A204.1 (cell line): Measurements from ENCODE around the gene LEMD3.

Experiments
- FAIRE-seq: peaks from 2 replicates; lab custom pipeline; 2012; peaks lifted over from hg19 to GRCh38; lab: Jason Lieb, UNC

LEMD3 gene

GRCh38 chr12:65208964-65209654, 39.7 kb downstream of the LEMD3 start:
- no peak for FAIRE-seq

GRCh38 chr12:65209655-65210043, 40.3 kb downstream of the LEMD3 start:
- no peak for FAIRE-seq

DNA sequence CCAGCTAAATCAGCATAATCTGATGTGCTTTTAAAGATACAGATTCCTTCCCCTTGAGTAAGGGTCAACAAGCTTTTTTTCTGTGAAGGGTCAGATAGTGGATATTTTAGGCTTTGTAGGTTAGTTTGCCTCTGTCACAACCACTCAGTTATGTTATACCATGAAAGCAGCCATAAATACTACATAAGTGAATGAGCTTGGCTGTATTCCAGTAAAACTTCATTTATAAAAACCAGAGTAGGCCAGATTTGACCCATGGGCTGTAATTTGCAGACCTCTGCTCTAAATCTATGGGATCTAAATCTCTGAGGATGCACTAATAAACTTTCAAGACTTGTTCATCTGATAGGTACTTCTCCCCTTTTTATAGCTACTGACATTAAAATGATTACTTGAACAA, 47.7 kb downstream of the LEMD3 start:
- FAIRE-seq, result no peak

- no peak for FAIRE-seq
Measured at GRCh38 chr12:65220761-65221160, 51.4 kb downstream of the LEMD3 start.

- FAIRE-seq, result no peak
Measured at GRCh38 chr12:65229441-65229840, 60.1 kb downstream of the LEMD3 start.

- FAIRE-seq, result peak; percentile 99
Measured at GRCh38 chr12:65232476-65233077, 63.2 kb downstream of the LEMD3 start.

- peak; percentile 86 for FAIRE-seq
Measured at GRCh38 chr12:65237153-65237552, 67.8 kb downstream of the LEMD3 start.

DNA sequence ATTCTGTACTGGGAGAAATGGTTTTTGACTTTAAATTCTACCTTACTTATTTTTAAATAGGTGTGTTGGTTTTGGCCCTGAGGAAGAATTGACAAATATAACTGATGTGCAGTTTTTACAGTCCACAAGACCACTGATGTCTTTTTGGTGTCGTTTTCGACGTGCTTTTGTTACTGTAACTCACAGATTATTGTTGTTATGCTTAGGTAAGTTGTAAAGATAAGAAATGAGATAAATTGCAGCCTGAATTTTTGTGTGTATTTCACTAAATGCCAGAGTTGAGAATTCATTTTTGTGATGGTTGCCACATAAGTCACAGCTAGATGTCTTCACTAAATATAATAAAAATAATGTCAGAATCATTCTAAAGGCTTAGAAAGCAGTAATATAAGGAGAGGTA, 69.2 kb downstream of the LEMD3 start:
- FAIRE-seq, result no peak

DNA sequence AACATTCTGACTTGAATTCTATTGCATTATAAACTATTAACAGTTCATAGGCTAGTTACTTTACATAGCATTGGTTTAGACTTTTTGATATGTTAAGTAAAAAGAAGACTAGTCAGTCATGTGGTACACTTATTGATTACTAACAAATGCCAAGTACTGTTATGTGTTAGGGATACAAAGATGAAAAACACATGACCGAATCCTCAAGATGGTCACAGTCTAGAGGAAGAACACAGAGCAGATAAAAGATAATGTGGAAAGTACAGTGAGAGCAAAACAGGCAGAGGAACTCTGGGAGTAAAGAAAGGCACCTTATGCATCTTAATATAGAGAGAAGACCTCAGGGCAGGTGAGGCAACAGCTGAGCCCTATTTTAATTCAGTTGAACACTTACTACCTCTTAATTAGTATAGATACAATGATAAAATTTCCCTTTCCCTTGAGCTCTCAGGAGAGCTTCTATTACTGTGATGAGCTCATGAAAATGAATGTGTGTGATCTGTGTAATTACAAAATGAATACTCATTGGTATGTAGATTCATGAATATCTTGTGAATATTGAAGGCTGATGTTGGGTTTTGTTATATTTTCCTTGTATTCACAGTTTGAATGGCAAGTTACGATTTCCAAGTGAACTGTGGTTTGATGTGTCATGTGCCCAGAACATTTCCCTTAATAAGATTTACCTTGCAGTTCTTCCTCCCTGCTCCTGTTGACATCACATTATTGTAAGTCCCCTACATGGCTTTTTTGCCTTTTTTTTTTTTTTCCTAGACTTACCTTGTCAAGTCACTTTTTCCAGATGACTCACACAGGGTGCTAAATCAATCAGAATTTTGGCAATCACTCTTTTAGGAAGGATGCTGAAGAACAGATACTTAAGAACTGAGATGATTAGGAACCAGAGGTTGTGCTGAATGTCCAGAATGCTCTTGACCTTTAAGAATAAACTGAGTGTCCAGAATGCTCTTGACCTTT, 79.6 kb downstream of the LEMD3 start:
- FAIRE-seq, result no peak

DNA sequence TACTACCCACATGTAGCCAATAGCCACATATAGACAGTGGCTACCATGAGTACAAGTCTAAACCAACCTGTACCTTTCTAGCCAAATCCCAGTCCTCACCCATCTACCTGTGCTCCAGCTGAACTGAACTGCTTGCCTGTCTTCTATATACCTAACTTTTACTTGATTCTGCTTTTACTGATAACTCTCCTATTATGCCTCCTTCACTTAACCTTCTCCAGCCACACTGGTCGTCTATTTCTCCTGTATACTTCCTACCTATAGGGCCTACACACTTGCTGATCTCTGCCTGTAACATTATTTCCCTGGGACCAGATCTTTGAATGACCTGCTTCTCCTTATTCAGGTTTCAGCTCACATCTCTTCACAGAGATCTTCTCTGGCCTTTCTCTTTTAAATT, 83.1 kb downstream of the LEMD3 start:
- no peak for FAIRE-seq

GRCh38 chr12:65257986-65258385, 88.6 kb downstream of the LEMD3 start:
- no peak for FAIRE-seq

GRCh38 chr12:65259501-65259900, 90.1 kb downstream of the LEMD3 start:
- FAIRE-seq, result no peak

- FAIRE-seq, result no peak
Measured at GRCh38 chr12:65263777-65264176, 94.4 kb downstream of the LEMD3 start.

DNA sequence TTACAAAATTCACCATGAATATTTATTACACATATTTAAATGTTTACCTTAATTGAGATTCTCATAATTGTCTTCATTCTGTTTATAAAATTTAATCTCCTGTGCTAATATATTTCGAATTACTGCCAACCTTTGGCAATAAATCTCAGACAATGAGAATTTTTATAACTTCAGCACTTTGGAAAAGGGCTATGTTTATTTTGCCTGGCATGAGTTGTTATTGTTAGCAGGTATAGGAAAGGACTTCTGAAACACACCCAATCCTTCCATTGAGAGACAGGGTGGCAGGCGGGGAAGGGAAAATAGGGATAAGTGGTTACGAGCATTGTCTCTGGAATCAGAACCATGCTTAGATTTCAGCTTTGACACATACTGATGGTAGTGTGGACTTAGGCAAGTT, 97.0 kb downstream of the LEMD3 start:
- no peak for FAIRE-seq

DNA sequence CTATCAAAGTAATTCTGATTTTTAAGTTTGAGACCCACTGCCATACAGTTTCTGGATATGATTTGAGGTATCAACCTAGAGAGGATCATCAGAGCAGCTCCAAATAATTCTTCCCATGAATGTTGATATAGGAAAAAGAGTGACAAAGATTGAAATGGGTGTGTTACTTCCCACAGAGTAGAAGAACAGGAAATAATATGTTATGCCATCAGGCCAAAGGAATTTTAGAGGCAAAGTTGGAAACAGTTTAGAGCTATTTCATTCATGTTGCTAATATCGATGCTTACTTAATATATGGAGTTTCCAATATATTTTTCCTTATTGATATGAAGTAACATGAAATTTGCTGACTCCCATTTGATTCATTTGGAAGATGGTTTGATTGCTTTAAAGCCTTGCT, 100.2 kb downstream of the LEMD3 start:
- no peak for FAIRE-seq

DNA sequence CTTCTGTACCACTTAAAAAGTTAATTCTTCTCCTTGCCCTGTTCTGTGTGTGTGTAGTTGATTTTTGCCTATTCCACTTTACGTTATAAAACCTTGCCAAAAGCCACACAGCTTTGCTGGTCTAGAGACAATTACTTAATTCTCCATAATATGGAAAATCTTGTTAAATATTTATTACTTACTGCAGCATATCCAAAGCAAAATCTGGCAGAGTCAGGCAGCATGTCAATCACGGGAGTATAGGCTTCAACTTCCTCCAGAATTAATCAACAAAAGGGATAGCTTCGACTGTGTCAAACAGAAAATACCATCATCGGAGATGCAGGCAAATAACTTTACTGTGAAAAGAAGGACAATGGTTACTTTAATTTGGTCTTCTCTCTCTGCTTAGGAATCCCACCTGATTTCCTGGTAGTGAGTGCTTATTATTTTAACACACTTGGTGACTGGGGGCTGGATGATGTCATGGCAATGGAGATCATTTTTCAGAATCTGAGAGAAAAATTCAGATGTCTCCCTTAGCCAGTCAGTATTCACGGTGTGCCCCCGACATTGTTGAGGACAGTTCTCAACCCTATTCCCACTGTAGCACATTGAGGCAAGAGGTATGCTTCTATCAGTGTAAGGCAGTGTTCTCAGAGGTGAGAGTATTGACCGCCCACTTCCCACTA, 105.4 kb downstream of the LEMD3 start:
- FAIRE-seq, result no peak

- FAIRE-seq, result no peak
Measured at GRCh38 chr12:65275627-65276026, 106.2 kb downstream of the LEMD3 start.

DNA sequence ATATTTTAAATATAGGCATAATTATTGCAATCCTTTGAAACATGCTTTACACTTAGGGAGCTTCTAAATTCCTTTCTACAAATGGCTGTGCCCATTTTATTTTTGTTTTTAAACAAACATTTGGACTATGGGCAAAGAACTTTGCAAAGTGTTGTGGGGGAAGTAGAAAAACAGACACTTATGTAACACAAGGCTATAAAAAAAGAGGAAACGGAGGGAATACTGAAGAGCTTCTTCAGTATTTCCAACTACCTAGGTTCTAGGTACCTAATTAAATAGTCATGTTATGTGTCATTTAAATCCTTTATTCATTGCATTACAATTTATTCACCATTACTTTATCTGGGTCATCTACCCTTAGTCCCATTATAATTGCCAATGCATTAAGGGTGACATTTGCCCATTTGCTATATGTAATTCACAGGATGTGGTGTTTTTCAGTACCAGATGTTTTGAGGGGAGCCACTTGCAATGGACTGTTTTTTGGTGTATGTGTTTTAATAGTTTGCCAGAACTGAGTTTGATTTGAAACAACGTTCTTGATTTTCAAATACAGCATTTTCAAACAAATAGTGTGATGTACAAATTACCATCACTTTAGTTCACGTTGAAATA, 107.6 kb downstream of the LEMD3 start:
- FAIRE-seq, result no peak

DNA sequence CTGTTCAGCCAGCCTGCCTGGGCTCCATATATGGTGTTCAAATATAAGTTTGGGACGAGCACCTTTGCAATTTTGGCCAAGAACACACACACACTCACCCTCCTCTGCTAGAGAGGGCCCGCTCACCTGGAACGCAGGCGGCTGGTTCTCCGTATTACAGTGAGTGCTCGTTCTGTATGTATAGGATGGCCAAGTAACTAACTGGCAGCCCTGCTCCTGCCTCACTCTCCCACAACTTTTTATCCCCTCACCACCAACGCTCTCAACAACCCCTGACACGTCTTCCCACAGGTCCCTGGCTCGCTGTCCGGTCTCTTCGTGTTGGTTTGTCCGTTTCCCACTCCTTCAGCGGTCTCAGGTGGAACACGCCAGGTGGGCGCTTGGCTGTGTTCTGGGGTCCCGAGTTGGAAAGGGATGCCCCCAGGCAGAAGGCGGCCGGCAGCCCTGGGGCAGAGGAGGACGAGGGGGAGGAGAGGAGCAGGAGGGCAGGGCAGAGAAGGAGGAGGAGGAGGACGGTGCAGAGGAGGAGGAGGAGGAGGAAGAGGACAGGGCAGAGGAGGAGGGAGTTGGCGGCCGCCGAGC, 108.7 kb downstream of the LEMD3 start:
- no peak for FAIRE-seq

DNA sequence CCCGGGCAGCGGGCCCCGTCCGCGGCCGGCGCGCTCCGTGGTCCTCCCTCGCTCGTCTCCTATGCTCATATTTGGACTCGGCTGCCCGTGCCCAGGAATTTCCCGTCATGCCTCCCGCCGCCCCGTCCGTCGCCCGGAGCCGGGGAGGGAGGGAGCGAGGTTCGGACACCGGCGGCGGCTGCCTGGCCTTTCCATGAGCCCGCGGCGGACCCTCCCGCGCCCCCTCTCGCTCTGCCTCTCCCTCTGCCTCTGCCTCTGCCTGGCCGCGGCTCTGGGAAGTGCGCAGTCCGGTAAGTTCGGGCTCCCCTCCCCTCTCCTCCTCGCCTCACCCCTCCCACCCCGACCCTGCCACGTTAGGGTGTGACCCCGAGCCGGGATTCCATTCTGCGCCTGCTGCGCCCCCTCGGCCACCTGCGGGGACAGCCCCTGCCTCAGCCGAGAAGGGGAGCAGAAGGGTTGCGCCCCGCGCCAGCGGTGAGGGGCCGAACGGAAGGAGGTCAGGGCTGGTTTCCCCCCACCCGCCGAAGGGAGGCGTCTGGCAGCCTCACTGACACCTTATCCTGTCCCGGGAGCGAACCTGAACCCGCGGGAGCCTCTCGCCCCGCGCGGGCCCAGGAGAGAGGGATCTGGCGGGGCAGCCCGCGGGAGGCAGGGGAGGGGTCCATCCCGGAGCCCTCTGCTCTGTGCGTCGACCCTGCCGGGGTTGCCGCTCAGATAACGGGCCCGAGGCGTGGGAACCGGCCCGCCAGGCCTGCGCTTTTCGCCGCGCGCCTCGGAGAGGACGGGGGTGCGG, 109.4 kb downstream of the LEMD3 start, which contains the start of gene MSRB3:
Gene MSRB3, plus strand, starts transcription at position 108 of the 793 bp plus-strand sequence. CDS start 29,897 bp downstream, outside the sequence.
- no peak for FAIRE-seq
